Osteocyte (in vitro differentiated cells): Measurements from ENCODE around the gene GRID1. TPM values are rescaled to one million over a fixed set of nuclear protein-coding genes. Genes with fewer than 3 reads are reported as not detected.

Source experiments
- DNase-seq: peaks from one replicate; pipeline ENCODE4 v3.0.0; 2021; ENCODE audit warnings: mixed read lengths; ENCODE audit not compliant: unreplicated experiment; ENCODE audit errors: extremely low spot score
- H3K27ac Mint-ChIP-seq: one replicate; pipeline ENCODE4 v1.8.0; 2021; ENCODE audit warnings: mild to moderate bottlenecking, mixed read lengths; ENCODE audit not compliant: unreplicated experiment
- H3K27me3 Mint-ChIP-seq: one replicate; pipeline ENCODE4 v1.8.0; 2021; ENCODE audit warnings: mixed read lengths; ENCODE audit not compliant: unreplicated experiment
- H3K36me3 Mint-ChIP-seq: one replicate; pipeline ENCODE4 v1.8.0; 2021; ENCODE audit warnings: mixed read lengths; ENCODE audit not compliant: unreplicated experiment
- H3K4me1 Mint-ChIP-seq: one replicate; pipeline ENCODE4 v1.8.0; 2021; ENCODE audit warnings: mixed read lengths; ENCODE audit not compliant: unreplicated experiment
- H3K4me3 Mint-ChIP-seq: one replicate; pipeline ENCODE4 v1.8.0; 2021; ENCODE audit warnings: mild to moderate bottlenecking, moderate library complexity, mixed read lengths; ENCODE audit not compliant: unreplicated experiment
- H3K9me3 Mint-ChIP-seq: one replicate; pipeline ENCODE4 v1.8.0; 2021; ENCODE audit warnings: mixed read lengths; ENCODE audit not compliant: unreplicated experiment
- CTCF ChIP-seq: fragments of 200-600 bp; sonication (generic); IDR thresholded peaks from 2 replicates; pipeline ENCODE4 v1.5.0; 2021; ENCODE audit warnings: antibody characterized with exemption, mild to moderate bottlenecking, moderate library complexity
- total RNA-seq: library from RNA; stranded (reverse); gene quantifications from 2 replicates; pipeline ENCODE4 v1.2.1, GENCODE V29; 2021

Gene GRID1
- total RNA-seq, 1 donor from 2014 or later: 0.11 TPM

- H3K36me3 Mint-ChIP-seq: no peaks in the 10 kb centered on the region
Observed at GRCh38 chr10:86362129-86362527, 4.5 kb downstream of the GRID1 start.

GRCh38 chr10:86361156-86362128 lies 5.2 kb downstream of the GRID1 start:
- no peaks in the 10 kb centered on the region for H3K9me3 Mint-ChIP-seq
- no peaks in the 10 kb centered on the region for H3K36me3 Mint-ChIP-seq
- peaks cover 9% of the 10 kb centered on the region for H3K4me1 Mint-ChIP-seq
- no peak overlapping the region for H3K4me3 Mint-ChIP-seq
- no peak for TF ChIP-seq CTCF
- no peak for DNase-seq
- H3K27ac Mint-ChIP-seq: no peak overlapping the region
- peaks cover 51% of the 10 kb centered on the region for H3K27me3 Mint-ChIP-seq

More at GRCh38 chr10:86362129-86362527, 4.5 kb downstream of the GRID1 start:
- no peak overlapping the region for H3K27ac Mint-ChIP-seq
- peaks cover 51% of the 10 kb centered on the region for H3K27me3 Mint-ChIP-seq
- H3K4me1 Mint-ChIP-seq: peaks cover 9% of the 10 kb centered on the region
- TF ChIP-seq CTCF: no peak
- no peak for DNase-seq
- H3K9me3 Mint-ChIP-seq: no peaks in the 10 kb centered on the region
- H3K4me3 Mint-ChIP-seq: no peak overlapping the region

- peaks cover 54% of the 10 kb centered on the region for H3K27me3 Mint-ChIP-seq
- DNase-seq: no peak
- peaks cover 8% of the 10 kb centered on the region for H3K4me1 Mint-ChIP-seq
- H3K9me3 Mint-ChIP-seq: no peaks in the 10 kb centered on the region
- H3K4me3 Mint-ChIP-seq: no peak overlapping the region
- H3K27ac Mint-ChIP-seq: no peak overlapping the region
- TF ChIP-seq CTCF: no peak
- no peaks in the 10 kb centered on the region for H3K36me3 Mint-ChIP-seq
Observed at GRCh38 chr10:86360657-86361056, 5.9 kb downstream of the GRID1 start.

GRCh38 chr10:86359954-86360353 lies 6.6 kb downstream of the GRID1 start:
- no peak for DNase-seq
- Mint-ChIP-seq H3K9me3 (no peaks in the 10 kb centered on the region), H3K4me1 (peaks cover 3% of the 10 kb centered on the region), H3K27me3 (peaks cover 47% of the 10 kb centered on the region), H3K36me3 (no peaks in the 10 kb centered on the region), H3K27ac (no peak overlapping the region), H3K4me3 (no peak overlapping the region)
- no peak for TF ChIP-seq CTCF

- Mint-ChIP-seq H3K4me1 (peaks cover 2% of the 10 kb centered on the region), H3K9me3 (no peaks in the 10 kb centered on the region), H3K36me3 (no peaks in the 10 kb centered on the region), H3K4me3 (no peak overlapping the region), H3K27ac (no peak overlapping the region), H3K27me3 (peaks cover 39% of the 10 kb centered on the region)
- no peak for DNase-seq
- TF ChIP-seq CTCF: no peak
Observed at GRCh38 chr10:86359111-86359510, 7.5 kb downstream of the GRID1 start.
